ENCODE measurements around the gene ZNF562. TPM values are rescaled to one million over a fixed set of nuclear protein-coding genes. Genes with fewer than 3 reads are reported as not detected.

Gene ZNF562
- total RNA-seq (2021; ENCODE audit: unreplicated experiment): 29.5 TPM
- 4.4 TPM for polyA plus RNA-seq (2012; ENCODE audit: insufficient read length)
- Bru-seq, nascent RNA: percentile 87 among the genes with signal in this experiment
- BruChase-seq, experiment 1, labeled RNA remaining after a 2-hour chase: percentile 95 among the genes with signal in this experiment
- percentile 83 among the genes with signal in this experiment for BruChase-seq, experiment 2, labeled RNA remaining after a 6-hour chase
- long read RNA-seq, partial matches to known transcripts: 1 of 13 reads
- long read RNA-seq, other reads (novel, unspliced or antisense): 10 of 13 reads

- no peaks in the 10 kb centered on the region for H3K27me3 ChIP-seq (ENCODE audit: control insufficient read depth, insufficient read depth, low read length)
- H3K4me3 ChIP-seq (ENCODE audit: low read depth in 2 of 2, low read length in 2 of 2): peak within 1 kb of the TSS; percentile 72 to 87
- in situ Hi-C loops (cut with HindIII; ENCODE audit: low pct_unique_long_range_greater_than_20kb, low sequenced_read_pairs) (no loop called here), intact Hi-C loops (cut with micrococcal nuclease; ENCODE audit: unreplicated experiment) (no loop called here)
- POLR2A ChIA-PET: interaction anchor here (0.7 kb wide), 1 partner anchor 121 kb away, joined by 15 read pairs; no protein-coding TSS in a partner anchor
- no TSS peak for BruUV-seq (replicated peaks)
- peak; percentile 47 for DNase-seq (ENCODE audit: low read depth, low spot score)
- peak within 1 kb of the TSS; percentile 98 for H3K27ac ChIP-seq (ENCODE audit: low read length)
- TF ChIP-seq SIN3A (IDR thresholded peaks at IDR 0.05; ENCODE audit: borderline replicate concordance, insufficient read depth, low read depth, low read length): 0 out of 2 replicates have a peak, but pooled peaks have one; percentile 50
- TF ChIP-seq CTCF (IDR thresholded peaks at IDR 0.05): no peak
- TF ChIP-seq TCF7L2 (IDR thresholded peaks at IDR 0.05; ENCODE audit: low read depth, low read length): no peak
- 0 out of 4 replicates have a peak, but pooled peaks of 1 of the 2 experiments have one; percentile 24 for TF ChIP-seq REST (IDR thresholded peaks at IDR 0.05; ENCODE audit: insufficient read depth in 1 of 2, low read depth in 2 of 2, low read length in 1 of 2)
- TF ChIP-seq POLR2AphosphoS5 (IDR thresholded peaks at IDR 0.05; ENCODE audit: low read depth, low read length): peak; percentile 86
- CTCF ChIA-PET: interaction anchor here (0.6 kb wide), 1 partner anchor 60 kb away, joined by 5 read pairs; no protein-coding TSS in a partner anchor
- no peaks in the 10 kb centered on the region for H3K4me1 ChIP-seq (ENCODE audit: control insufficient read depth, insufficient read depth, low read length)
- H3K9me3 ChIP-seq (ENCODE audit: control insufficient read depth, insufficient read depth, low read depth, low read length): peaks cover 25% of the 10 kb centered on the region; the same call in 1 of the 2 replicates
- peak; percentile 99 for ATAC-seq
- no peaks in the 10 kb centered on the region for H3K36me3 ChIP-seq (ENCODE audit: control insufficient read depth, insufficient read depth, low read length)
These were observed at the start of gene ZNF562 for GRCh38 chr19:9674663-9675357. Gene ZNF562, minus strand, starts transcription at chr19:9675100. Its CDS starts 14,356 bp downstream, at chr19:9660744.

GRCh38 chr19:9724157-9724556, 49.3 kb upstream of the ZNF562 start:
- ChIA-PET CTCF (no interaction called here), POLR2A (no interaction called here)
- DNase-seq (ENCODE audit: low read depth, low spot score) (no peak), ATAC-seq (no peak)
- H3K27me3 ChIP-seq (ENCODE audit: control insufficient read depth, insufficient read depth, low read length): no peaks in the 10 kb centered on the region
- H3K27ac ChIP-seq (ENCODE audit: low read length): no peak overlapping the region
- intact Hi-C loops (cut with micrococcal nuclease; ENCODE audit: unreplicated experiment): no loop called here
- H3K9me3 ChIP-seq (ENCODE audit: control insufficient read depth, insufficient read depth, low read depth, low read length): 0 out of 2 replicates have a peak, but pooled peaks cover 3% of the 10 kb centered on the region
- no TSS peak for BruUV-seq (replicated peaks)
- in situ Hi-C loops (cut with HindIII; ENCODE audit: low pct_unique_long_range_greater_than_20kb, low sequenced_read_pairs): no loop called here
- no peaks in the 10 kb centered on the region for H3K4me1 ChIP-seq (ENCODE audit: control insufficient read depth, insufficient read depth, low read length)
- TF ChIP-seq SIN3A (IDR thresholded peaks at IDR 0.05; ENCODE audit: borderline replicate concordance, insufficient read depth, low read depth, low read length) (no peak), TCF7L2 (IDR thresholded peaks at IDR 0.05; ENCODE audit: low read depth, low read length) (no peak), REST (IDR thresholded peaks at IDR 0.05; ENCODE audit: insufficient read depth in 1 of 2, low read depth in 2 of 2, low read length in 1 of 2) (no peak), CTCF (IDR thresholded peaks at IDR 0.05) (no peak), POLR2AphosphoS5 (IDR thresholded peaks at IDR 0.05; ENCODE audit: low read depth, low read length) (no peak)
- H3K4me3 ChIP-seq (ENCODE audit: low read depth in 2 of 2, low read length in 2 of 2): no peak overlapping the region
- H3K36me3 ChIP-seq (ENCODE audit: control insufficient read depth, insufficient read depth, low read length): no peaks in the 10 kb centered on the region

Data from Panc1 (cell line).